NCI-H2227 treated with DMSO at 0.1 percent for 48 hours (cell line): ENCODE results near the gene MISP3.
A peak's percentile ranks its signal among the peaks of the same experiment; 100 is the strongest.

Experiments used
- DNase-seq: peaks from one replicate; lab custom pipeline; 2025; lab: John Stamatoyannopoulos, UW

MISP3 gene

GRCh38 chr19:14053500-14053899 lies 19.1 kb upstream of the MISP3 start:
- DNase-seq, result no peak

GRCh38 chr19:14054099-14054498 lies 18.5 kb upstream of the MISP3 start:
- no peak for DNase-seq

GRCh38 chr19:14054721-14055120 lies 17.9 kb upstream of the MISP3 start:
- no peak for DNase-seq

- no peak for DNase-seq
Measured at GRCh38 chr19:14055396-14055795, 17.2 kb upstream of the MISP3 start.

GRCh38 chr19:14056069-14056666 lies 16.4 kb upstream of the MISP3 start:
- no peak for DNase-seq

- DNase-seq, result no peak
Measured at GRCh38 chr19:14056741-14057356, 15.7 kb upstream of the MISP3 start.

GRCh38 chr19:14058182-14059092 lies 14.1 kb upstream of the MISP3 start:
- no peak for DNase-seq

GRCh38 chr19:14059093-14059480 lies 13.5 kb upstream of the MISP3 start:
- no peak for DNase-seq

GRCh38 chr19:14059652-14060155 lies 12.9 kb upstream of the MISP3 start:
- DNase-seq, result no peak

GRCh38 chr19:14061081-14061749 lies 11.4 kb upstream of the MISP3 start:
- no peak for DNase-seq

GRCh38 chr19:14061751-14062557 lies 10.6 kb upstream of the MISP3 start, which contains the start of gene PALM3:
TSS of gene PALM3 (minus strand) at chr19:14062076. CDS start at chr19:14061980, 96 bp downstream.
- DNase-seq, result no peak

- no peak for DNase-seq
Measured at GRCh38 chr19:14062558-14062855, 10.1 kb upstream of the MISP3 start.

GRCh38 chr19:14063105-14063504 lies 9.5 kb upstream of the MISP3 start:
- DNase-seq, result no peak

- DNase-seq, result no peak
Measured at GRCh38 chr19:14066134-14066533, 6.5 kb upstream of the MISP3 start.

GRCh38 chr19:14070268-14071050 lies 2.1 kb upstream of the MISP3 start:
- no peak for DNase-seq

GRCh38 chr19:14073261-14073924 lies 807 bp downstream of the MISP3 start:
- peak; percentile 20 for DNase-seq

- no peak for DNase-seq
Measured at GRCh38 chr19:14073925-14074838, 1.6 kb downstream of the MISP3 start.

- no peak for DNase-seq
Measured at GRCh38 chr19:14078411-14078810, 5.8 kb downstream of the MISP3 start.
